SK-N-SH treated with all-trans-retinoic acid at 6 μM for 48 hours (cell line): Measurements from ENCODE around the gene WFDC9.

ENCODE experiments used
- ARNTL ChIP-seq: fragments of 450-650 bp; formaldehyde crosslinking; IDR thresholded peaks from 2 replicates; pipeline ENCODE4 v1.5.0; 2020; ENCODE audit warnings: low read depth, mild to moderate bottlenecking, moderate library complexity, borderline replicate concordance
- BACH2 ChIP-seq: fragments of 250-450 bp; sonication (Bioruptor Pico); IDR thresholded peaks from 2 replicates; pipeline ENCODE4 v1.9.0; 2021; ENCODE audit warnings: mild to moderate bottlenecking, borderline replicate concordance
- RARB ChIP-seq: fragments of 250-450 bp; sonication (Bioruptor Pico); IDR thresholded peaks from 2 replicates; pipeline ENCODE4 v1.8.0; 2021; ENCODE audit warnings: mild to moderate bottlenecking, moderate library complexity
- SNAI2 ChIP-seq: fragments of 250-450 bp; sonication (Bioruptor Pico); IDR thresholded peaks from 2 replicates; pipeline ENCODE4 v1.5.0; 2020; ENCODE audit warnings: mild to moderate bottlenecking, moderate library complexity
- TCF4 ChIP-seq: fragments of 250-450 bp; sonication (Bioruptor Pico); IDR thresholded peaks from 2 replicates; pipeline ENCODE4 v1.8.0; 2021; ENCODE audit warnings: mild to moderate bottlenecking, moderate library complexity, borderline replicate concordance
- ZC3H10 ChIP-seq: fragments of 250-450 bp; sonication (Bioruptor Pico); IDR thresholded peaks from 2 replicates; pipeline ENCODE4 v1.5.1; 2021; ENCODE audit warnings: mild to moderate bottlenecking, moderate library complexity
- ZFP3 ChIP-seq: fragments of 250-450 bp; sonication (Bioruptor Pico); IDR thresholded peaks from 2 replicates; pipeline ENCODE4 v1.5.0; 2020; ENCODE audit warnings: mild to moderate bottlenecking, moderate library complexity
- ZFP30 ChIP-seq: fragments of 450-650 bp; formaldehyde crosslinking; IDR thresholded peaks from 2 replicates; pipeline ENCODE4 v1.5.0; 2022; ENCODE audit warnings: mild to moderate bottlenecking, moderate library complexity
- ZNF565 ChIP-seq: fragments of 450-650 bp; formaldehyde crosslinking; conservative IDR thresholded peaks from 2 replicates; pipeline ENCODE4 v1.5.0; 2020; ENCODE audit warnings: low read depth, mild to moderate bottlenecking, moderate library complexity
- TF ChIP-seq, protein P1 (sequence below): fragments of 250-450 bp; sonication (Bioruptor Pico); IDR thresholded peaks from 2 replicates; pipeline ENCODE4 v1.5.1; 2021; ENCODE audit warnings: mild to moderate bottlenecking, moderate library complexity
- TF ChIP-seq, protein P2 (sequence below): fragments of 250-450 bp; sonication (Bioruptor Pico); IDR thresholded peaks from 2 replicates; pipeline ENCODE4 v1.5.1; 2020; ENCODE audit warnings: low read depth, mild to moderate bottlenecking, moderate library complexity
- TF ChIP-seq, protein P3 (sequence below): fragments of 250-450 bp; sonication (Bioruptor Pico); IDR thresholded peaks from 2 replicates; pipeline ENCODE4 v1.8.0; 2020; ENCODE audit warnings: mild to moderate bottlenecking, moderate library complexity, borderline replicate concordance

DNA sequence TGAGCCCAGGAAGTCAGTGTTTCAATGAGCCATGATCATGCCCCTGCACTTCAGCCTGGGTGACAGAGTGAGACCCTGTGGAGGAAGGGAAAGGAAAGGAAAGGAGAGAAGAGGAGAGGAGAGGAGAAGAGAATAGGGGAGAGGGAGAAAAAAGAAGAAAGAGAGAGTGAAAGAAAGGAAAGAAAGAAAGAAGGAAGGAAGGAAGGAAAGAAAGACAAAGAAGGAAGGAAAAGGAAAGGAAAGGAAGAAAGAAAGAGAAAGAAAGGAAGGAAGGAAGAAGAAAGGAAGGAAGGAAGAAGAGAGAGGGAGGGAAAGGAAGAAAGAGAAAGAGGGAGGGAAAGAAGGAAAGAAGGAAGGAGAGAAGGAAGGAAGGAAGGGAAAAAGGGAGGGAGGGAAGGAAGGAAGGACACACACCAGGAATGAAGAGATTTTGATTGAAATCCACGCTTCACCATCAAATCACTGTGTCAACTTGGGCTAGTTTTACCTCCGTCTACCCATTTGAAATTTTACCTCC lies 66.3 kb downstream of the WFDC9 start:
- TF ChIP-seq BACH2 (no peak), RARB (no peak), ZFP3 (CRISPR knock-in tag) (no peak), ZNF565 (CRISPR knock-in tag) (no peak), ZC3H10 (CRISPR knock-in tag) (no peak), TCF4 (no peak), SNAI2 (CRISPR knock-in tag) (no peak), ZFP30 (no peak), ARNTL (no peak)
- TF ChIP-seq, protein P1, sequence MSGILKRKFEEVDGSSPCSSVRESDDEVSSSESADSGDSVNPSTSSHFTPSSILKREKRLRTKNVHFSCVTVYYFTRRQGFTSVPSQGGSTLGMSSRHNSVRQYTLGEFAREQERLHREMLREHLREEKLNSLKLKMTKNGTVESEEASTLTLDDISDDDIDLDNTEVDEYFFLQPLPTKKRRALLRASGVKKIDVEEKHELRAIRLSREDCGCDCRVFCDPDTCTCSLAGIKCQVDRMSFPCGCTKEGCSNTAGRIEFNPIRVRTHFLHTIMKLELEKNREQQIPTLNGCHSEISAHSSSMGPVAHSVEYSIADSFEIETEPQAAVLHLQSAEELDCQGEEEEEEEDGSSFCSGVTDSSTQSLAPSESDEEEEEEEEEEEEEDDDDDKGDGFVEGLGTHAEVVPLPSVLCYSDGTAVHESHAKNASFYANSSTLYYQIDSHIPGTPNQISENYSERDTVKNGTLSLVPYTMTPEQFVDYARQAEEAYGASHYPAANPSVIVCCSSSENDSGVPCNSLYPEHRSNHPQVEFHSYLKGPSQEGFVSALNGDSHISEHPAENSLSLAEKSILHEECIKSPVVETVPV: no peak
- TF ChIP-seq, protein P2, sequence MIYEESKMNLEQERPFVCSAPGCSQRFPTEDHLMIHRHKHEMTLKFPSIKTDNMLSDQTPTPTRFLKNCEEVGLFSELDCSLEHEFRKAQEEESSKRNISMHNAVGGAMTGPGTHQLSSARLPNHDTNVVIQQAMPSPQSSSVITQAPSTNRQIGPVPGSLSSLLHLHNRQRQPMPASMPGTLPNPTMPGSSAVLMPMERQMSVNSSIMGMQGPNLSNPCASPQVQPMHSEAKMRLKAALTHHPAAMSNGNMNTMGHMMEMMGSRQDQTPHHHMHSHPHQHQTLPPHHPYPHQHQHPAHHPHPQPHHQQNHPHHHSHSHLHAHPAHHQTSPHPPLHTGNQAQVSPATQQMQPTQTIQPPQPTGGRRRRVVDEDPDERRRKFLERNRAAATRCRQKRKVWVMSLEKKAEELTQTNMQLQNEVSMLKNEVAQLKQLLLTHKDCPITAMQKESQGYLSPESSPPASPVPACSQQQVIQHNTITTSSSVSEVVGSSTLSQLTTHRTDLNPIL (CRISPR knock-in tag): no peak
- TF ChIP-seq, protein P3, sequence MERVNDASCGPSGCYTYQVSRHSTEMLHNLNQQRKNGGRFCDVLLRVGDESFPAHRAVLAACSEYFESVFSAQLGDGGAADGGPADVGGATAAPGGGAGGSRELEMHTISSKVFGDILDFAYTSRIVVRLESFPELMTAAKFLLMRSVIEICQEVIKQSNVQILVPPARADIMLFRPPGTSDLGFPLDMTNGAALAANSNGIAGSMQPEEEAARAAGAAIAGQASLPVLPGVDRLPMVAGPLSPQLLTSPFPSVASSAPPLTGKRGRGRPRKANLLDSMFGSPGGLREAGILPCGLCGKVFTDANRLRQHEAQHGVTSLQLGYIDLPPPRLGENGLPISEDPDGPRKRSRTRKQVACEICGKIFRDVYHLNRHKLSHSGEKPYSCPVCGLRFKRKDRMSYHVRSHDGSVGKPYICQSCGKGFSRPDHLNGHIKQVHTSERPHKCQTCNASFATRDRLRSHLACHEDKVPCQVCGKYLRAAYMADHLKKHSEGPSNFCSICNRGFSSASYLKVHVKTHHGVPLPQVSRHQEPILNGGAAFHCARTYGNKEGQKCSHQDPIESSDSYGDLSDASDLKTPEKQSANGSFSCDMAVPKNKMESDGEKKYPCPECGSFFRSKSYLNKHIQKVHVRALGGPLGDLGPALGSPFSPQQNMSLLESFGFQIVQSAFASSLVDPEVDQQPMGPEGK (CRISPR knock-in tag): no peak
